ENCODE data around the gene OXTR.

GRCh38 chr3:8755097-8755496 is 14.3 kb downstream of the OXTR start:
- TF ChIP-seq CTCF (conservative IDR thresholded peaks at IDR 0.05; ENCODE audit: low read depth, low read length) (no peak), EZH2phosphoT487 (IDR thresholded peaks at IDR 0.05; ENCODE audit: borderline replicate concordance, low read length) (no peak)

All from PC-3 (cell line).